AML-193 (cell line): ENCODE data around the gene FKBP4.

Experiments used
- DNase-seq, 2 experiments: peaks; one replicate each; lab custom pipeline; 2025; lab: John Stamatoyannopoulos, UW

Gene FKBP4

GRCh38 chr12:2779281-2779680, 15.5 kb upstream of the FKBP4 start:
- DNase-seq, result no peak

DNA sequence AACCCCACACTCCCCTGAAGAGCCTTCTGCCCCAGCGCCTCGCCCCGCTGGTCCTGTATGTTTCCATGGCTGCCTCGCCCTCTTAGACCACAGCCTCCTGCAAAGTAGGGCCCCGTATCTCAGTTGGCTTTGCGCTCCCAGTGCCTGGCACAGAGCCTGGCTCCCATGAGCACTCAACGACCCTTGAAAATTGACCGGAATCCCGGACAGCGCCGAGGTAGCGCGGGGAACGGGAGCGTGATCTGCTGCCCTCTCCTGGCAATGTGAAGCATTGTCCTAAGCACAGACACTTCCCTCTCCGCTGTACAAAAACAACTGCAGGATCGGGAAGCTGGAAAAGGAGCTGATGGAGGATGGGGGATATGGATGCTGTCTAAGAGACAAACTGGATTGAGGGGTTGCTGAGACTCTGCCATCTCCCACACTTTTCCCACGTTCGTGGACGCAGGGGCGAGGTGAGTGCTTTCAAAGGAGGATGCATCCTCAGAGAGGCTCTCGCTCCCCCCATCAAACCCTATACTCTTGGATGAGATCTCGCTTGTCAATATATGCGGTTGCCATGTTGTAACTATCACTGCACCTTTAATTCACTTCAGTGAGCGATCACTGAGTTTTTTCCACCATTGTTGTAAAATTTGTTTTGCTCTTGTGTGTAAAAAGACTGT, 10.7 kb upstream of the FKBP4 start:
- peak; percentile 19 to 29 for DNase-seq

DNA sequence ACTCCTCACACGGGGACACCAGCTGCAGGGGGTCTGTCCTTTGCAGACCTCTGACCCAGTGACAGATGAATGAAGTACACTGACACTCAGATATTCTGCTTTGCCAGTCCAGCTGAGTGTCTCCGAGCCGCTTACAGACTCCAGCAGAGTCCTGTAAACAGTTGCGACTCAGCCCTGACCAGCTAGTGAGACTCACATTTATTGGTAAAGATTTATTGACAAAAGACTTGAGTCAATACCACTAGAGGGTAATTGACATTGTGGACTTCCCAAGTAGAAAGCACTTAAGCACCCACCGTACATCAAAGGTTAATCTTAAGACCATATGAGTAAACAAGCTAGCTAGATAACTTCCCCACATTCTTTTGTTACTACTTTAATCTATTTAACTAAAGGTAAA, 9.8 kb upstream of the FKBP4 start:
- DNase-seq, result no peak

GRCh38 chr12:2791089-2791488, 3.7 kb upstream of the FKBP4 start:
- no peak for DNase-seq

DNA sequence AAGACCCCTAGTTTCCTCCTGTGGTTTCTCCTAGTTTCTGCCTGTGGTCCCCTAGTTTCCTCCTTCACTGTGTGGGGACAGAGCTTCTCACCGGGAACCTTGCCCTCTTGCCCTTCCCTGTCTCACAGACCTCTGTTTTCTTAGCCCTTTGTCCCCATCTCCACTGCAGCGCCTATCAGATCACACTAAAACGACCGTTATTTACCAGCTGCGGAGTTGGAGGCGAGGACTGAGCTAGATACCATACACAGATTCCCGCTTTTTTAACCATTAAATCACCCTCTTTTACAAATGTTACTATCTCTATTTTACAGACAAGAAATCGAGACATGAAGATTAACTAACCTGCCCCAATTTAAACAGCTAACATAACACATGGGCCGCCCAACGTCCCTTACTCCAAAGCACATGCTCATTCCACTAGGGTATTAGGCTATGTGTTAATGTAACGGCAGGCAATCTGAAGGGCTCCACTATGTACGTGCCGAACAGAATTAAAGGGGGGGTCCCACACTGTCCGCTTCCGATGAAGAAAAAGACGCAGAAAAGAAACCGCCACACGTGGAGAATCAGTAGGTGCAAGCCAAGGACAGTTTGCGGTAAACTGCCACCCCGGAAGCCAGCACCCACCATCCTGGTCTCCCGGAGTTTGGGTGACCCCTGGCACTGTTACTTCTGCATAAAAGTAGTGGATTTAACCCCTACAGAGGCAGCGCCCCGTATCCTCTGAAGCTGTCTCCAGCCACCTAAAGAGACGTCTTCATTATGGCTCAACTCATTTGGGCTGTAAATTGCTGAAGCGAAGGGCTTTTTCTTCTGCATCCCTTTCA, 1.9 kb upstream of the FKBP4 start:
- no peak for DNase-seq

DNA sequence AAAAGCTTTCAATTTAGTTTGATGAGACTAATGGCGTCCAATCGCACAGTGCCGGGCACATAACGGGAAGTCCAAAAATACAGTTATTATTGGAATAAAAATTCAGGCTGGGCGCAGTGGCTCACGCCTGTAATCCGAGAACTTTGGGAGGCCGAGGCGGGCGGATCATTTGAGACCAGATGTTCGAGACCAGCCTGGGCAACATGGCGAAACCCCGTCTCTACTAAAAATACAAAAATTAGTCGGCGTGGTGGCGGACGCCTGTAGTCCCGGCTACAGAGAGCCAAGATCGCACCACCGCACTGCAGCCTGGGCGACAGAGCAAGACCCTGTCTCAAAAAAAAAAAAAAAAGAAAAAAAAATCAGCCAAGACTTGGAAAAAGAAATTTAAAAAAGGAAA, 1.2 kb upstream of the FKBP4 start:
- no peak for DNase-seq

GRCh38 chr12:2794191-2794735, 507 bp upstream of the FKBP4 start:
- DNase-seq, result no peak

DNA sequence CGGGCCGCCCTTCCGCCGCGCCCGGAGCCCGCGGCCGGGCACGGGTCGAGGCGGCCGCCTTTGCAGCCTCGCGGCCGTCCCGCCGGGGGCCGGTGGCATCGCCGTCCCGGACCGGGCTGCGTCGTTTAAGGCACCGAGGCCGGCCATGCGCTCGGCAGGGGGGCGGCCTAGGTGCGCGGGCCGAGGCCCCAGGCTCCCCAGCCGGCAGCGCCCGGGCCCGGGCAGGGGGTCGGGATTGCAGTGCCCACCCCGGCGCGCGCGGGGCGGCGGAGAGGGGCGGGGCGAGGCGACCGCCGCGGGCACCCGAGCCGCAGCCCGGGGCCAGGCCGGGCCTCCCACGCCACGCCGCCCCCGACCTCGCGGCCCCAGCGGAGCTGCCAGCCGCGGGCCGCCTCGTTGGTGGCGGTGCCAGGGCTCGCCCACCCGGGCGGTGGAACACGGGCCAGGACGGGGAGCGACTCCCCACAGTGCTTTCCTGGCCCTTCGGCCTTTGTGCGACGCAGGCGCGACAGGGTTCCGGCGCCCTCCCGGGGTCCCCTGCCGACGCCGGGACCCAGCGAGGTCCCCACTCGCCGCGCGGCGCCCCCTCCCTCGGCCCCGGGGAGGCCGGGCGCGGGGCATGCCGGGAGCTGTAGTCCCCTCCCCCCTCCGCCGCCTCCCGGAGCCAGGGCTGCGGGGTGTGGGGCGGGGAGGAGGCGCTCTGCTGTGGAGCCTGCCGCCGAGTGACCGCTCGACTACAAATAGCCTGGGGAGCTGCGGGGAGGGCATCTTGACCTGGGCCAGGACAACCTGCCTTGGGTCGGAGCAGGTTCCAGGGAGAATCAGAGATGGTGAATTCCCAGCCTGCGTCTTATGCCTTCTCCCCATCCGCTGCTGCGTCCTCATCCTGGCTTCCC, 769 bp downstream of the FKBP4 start:
- peak; percentile 17 to 26 for DNase-seq

- no peak for DNase-seq
These were observed 1.5 kb downstream of the FKBP4 start for GRCh38 chr12:2796187-2796666.

GRCh38 chr12:2797721-2798418, 3.1 kb downstream of the FKBP4 start:
- no peak for DNase-seq

GRCh38 chr12:2800046-2800570, 5.3 kb downstream of the FKBP4 start:
- no peak for DNase-seq

- DNase-seq, result no peak
These were observed 6.4 kb downstream of the FKBP4 start for GRCh38 chr12:2801044-2801783.

DNA sequence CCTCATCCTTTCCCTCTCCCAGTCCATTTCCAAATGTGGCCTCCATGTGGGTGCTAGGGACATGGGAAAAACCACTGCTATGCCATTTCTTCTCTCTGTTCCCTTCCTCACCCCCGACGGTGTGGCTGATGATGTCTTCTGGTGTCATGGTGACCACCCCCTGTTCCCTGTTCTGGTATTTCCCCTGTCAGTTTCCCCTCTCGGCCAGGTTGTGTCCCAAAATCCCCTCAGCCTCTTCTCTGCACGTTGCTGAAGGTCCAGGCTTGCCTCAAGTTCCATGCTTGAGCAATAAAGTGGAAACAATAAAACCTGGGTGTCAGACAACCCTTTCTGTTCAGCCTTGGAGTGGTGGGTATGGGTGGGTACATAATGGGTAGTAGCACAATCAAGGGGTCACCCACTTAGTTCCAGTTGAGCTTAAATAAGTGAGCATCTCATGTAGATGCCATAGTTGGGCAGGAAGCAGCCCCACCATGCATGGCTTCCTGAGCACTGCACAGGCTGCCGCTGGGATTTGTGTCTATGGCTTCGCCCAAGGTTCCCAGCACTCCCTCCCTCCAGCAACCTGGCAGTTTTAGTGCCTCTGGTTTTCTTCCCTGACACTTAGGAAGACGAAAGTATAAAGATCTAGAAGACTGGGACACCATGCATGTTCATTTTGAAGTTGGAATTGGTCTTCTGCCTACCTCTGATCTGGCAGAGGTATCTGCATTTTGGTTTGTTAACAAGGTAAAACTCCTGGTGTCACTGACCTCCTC, 9.0 kb downstream of the FKBP4 start:
- DNase-seq, result no peak

DNA sequence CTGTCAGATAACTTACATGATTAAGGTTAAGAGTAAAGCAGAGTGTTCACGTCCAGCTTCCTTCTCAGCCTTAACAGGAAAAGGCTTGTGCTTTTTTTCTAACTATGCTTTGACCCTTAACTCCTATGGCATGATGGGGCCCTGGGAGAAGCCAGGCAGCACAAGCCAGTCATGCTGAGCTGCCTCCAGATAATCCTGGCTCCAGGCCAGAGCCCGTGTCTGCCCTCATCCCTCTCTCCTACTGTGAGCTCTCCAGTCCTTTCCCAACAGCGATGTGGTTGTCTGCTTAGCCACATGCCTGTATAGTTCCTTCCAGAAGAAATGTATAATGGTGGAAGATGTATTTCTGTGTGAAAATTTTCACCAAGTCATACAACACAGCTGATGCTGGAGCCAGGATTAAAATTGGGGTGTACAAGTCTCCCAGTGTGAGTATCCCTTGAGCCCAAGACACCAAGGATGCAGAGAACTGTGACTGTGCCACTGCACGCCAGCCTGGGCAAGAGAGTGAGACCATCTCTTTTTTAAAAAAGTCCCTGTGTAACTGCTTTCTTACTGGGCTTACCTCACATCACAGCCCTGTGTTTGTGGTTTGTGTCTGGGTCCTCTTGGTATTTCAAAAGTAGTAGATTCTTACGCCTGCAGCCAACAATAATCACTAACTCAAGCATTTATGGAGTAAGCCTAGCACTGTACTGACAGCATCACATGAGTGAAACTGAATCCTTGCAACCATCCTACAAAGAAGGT, 9.8 kb downstream of the FKBP4 start:
- DNase-seq, result no peak

- no peak for DNase-seq
These were observed 10.4 kb downstream of the FKBP4 start for GRCh38 chr12:2805143-2805520.

- no peak for DNase-seq
These were observed 11.9 kb downstream of the FKBP4 start for GRCh38 chr12:2806700-2807099.

DNA sequence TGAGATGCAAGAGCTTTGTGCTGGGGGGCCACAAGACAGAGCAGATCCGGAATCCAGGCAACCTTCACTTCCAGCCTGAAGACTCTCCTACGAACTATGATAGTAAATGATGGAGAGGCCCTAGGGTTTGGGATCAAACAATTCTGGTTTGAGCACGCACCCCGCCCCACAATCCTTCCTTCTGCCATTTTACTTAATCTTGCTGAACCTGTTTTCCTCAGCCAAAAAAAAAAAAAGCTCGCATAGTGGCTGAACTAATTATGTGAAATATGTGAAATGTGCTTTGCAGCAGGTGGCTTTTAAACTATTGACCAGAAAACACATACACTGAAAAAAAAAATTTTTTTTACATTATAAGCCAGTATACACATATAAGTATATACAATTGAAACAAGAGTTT, 17.0 kb downstream of the FKBP4 start:
- no peak for DNase-seq

DNA sequence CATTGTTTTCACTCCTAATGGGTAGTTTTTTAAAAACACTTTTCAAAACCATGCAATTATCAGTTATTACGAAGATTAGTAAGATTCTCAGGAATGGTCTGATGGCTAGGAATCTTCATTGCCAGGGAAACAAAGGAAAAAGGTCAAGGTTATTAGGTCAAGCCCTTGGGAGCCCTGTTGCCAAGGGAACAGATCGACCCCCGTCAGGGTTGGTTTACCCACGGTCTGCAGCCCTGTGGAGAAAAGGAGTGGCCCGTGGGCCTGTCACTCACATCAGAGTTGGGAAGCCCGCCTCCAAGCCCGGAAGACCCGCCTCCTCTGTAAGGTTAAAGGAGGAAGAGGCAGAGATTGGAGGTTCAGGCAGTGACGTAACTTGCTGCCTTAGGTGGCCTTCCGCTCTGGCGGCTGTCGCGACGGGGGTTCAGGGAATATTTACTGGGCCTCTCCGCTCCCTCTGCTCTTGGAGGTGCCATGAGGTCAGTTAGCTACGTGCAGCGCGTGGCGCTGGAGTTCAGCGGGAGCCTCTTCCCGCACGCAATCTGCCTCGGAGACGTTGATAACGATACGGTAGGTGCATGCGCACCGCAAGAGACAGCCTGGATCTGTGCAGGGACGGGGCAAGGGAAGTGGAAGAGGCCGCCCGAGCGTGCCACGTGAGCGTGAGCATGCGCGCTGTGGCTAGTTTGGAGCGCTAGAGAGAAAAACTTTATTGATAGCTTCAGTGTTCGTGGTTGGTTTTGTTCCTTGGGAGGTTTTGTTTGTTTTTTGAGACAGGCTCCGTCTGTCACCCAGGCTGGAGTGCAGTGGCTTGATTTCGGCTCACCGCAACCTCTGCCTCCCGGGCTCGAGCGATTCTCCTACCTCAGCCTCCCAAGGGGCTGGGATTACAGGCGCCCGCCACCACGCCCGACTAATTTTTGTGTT, 17.8 kb downstream of the FKBP4 start, which contains the start of gene ITFG2:
Gene ITFG2, plus strand, starts transcription at position 379 of the 924 bp plus-strand sequence. Its CDS starts 93 bp downstream, at position 472.
- DNase-seq, result peak; percentile 96 to 98
